22Rv1 (cell line): Measurements from ENCODE around the gene SPX.

Experiments used
- H3K27ac ChIP-seq: fragments of 450-650 bp; 2 replicates; pipeline ENCODE4 v1.5.1; 2017
- CTCF ChIP-seq: fragments of 450-650 bp; IDR thresholded peaks from 2 replicates; pipeline ENCODE4 v1.5.1; 2017; ENCODE audit warnings: mild to moderate bottlenecking
- ZFX ChIP-seq: fragments of 450-650 bp; IDR thresholded peaks from 2 replicates; pipeline ENCODE4 v1.6.1; 2017; ENCODE audit warnings: antibody characterized with exemption, borderline replicate concordance

SPX gene

GRCh38 chr12:21547437-21547836 lies 21.3 kb downstream of the SPX start:
- TF ChIP-seq CTCF (no peak), ZFX (no peak)
- no peak overlapping the region for H3K27ac ChIP-seq

GRCh38 chr12:21551841-21552465 lies 25.9 kb downstream of the SPX start:
- TF ChIP-seq ZFX (no peak), CTCF (no peak)
- H3K27ac ChIP-seq, result no peak overlapping the region

DNA sequence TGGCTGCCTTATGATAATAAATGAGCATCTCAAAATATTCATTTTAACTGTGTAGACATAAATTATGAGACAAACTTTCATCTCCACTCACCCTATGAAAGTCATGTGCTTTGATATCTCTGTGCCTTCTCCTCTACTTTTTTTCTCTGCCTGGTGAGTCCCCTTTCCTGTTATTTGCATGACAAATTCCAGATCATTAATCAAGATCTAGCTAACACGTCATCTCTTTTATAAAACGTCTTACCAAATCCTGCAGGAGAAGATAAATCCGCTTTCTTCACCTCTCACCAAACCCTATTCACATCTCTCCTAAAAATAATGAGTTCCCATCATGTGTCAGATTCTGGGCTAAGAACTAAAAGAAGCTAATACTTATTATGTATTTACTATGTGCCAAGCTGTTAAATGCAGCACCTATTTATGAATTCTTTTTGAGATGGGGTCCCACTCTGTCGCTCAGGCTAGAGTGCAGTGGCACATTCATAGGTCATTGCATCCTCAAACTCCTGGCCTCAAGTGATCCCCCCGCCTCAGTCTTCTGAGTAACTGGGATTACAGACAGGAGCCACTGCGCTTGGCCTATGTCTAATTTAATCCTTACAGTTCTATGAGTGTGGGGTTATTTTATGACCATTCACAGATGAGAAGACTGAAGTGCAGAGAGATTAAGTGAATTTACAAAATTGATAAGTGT lies 26.7 kb downstream of the SPX start:
- H3K27ac ChIP-seq, result no peak overlapping the region
- TF ChIP-seq CTCF (no peak), ZFX (no peak)

DNA sequence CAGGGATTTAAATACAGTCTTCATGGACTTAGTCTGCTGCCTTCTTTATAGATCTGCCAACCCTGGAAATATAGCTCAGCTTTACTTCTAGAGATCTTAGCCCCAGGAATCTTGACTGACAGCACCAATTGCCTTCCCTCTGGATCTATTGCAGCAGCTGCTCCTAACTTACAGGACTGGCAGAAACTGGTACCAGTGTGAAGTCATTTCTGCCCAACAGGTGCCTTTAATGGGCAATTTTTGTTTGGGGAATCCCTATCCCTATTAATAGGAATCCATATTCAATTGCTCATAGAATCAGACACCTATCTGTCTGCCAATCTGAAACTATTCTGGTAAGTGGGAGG lies 27.2 kb downstream of the SPX start:
- TF ChIP-seq CTCF, result no peak
- TF ChIP-seq ZFX, result no peak
- no peak overlapping the region for H3K27ac ChIP-seq

DNA sequence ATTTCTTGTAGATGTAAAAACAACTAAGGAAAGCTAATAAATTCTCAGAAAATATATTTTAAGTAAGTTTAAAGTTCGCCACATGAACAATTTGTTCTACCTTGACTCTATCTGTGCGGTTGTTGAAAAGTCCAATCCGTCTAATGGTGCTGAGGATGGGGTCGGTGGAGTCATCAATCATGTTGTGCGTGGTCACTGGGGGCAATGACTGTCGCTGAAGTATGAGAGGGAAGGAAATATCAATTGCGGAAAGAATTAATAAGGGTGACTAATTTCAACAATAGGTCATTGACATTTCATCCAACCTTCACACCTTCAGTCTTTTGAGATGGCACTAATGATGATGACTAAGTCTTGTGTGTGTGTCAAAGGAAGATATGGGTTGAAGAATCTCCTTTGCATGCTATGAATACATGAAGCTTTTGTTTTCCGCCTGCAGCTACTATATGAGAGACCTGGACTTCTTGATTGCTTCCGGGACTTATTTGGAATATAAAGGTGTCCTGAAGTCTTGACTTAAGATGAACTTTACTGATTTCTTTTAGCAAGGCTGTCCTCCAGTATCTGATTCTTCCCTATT lies 32.1 kb downstream of the SPX start:
- H3K27ac ChIP-seq, result no peak overlapping the region
- TF ChIP-seq ZFX (no peak), CTCF (no peak)

DNA sequence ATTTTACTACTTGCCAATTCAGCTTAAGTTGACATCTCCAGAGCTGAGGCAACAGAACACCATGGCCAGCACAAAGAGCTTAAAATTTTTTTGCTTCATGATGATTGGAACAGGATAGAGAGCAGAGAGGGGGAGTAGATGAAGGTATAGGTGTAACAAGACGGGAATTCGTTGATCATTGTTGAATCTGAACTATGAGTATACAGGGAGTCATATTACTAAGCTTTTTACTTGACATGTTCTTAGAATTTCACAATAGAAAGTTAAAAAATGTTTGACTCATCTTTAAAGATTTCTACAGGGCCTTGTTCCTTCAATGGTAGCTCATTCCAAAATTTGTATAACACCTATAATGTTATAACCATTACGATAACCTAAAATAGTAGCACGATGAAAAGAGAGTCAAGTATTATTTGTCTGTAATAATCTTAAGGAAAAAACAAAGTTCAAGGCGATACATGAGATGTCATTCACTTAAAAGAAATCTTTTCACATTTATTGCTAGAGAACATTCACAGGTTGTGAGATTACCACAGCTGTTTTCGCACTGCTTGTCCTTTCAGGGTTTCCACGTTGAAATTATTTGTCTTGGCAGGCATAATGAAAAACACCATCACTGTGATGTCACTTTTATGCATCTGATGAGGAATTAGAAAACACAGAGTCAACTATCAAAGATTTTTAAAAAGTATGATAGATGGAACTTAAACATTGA lies 33.9 kb downstream of the SPX start:
- TF ChIP-seq ZFX, result no peak
- TF ChIP-seq CTCF, result no peak
- H3K27ac ChIP-seq, result no peak overlapping the region

DNA sequence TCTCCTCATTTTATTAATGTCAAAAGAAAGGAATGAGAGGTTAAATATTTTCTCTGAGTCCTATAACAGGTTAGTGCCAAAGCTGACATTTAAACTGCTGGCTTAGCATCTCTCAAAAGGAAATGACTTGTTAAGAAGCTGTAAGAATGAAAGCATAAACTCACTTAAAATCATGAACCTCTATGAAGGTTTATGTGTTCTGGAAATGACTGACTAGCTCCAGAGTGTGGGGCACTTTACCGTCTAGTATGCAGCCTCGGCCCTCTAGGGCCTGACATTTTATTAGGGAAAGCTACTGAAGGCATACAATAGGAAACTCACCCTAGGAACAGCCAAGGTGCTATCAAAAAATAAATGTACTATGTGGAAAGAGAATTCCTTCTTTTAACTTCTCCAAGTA lies 35.1 kb downstream of the SPX start:
- H3K27ac ChIP-seq, result no peak overlapping the region
- TF ChIP-seq ZFX (no peak), CTCF (no peak)
